Prostate gland (tissue), 2 donors: ENCODE data around the gene CCND2. TPM values are rescaled to one million over a fixed set of nuclear protein-coding genes. Genes with fewer than 3 reads are reported as not detected.
A peak's percentile ranks its signal among the peaks of the same experiment; 100 is the strongest.

ENCODE experiments used
- DNase-seq: peaks from one replicate; pipeline ENCODE4 v3.0.0-alpha.2; 2019; ENCODE audit warnings: low spot score
- H3K27ac ChIP-seq, 2 donors: fragments of 200-600 bp; sonication (generic); 2 replicates each; pipeline ENCODE4 v1.5.1; 2017 to 2019
- H3K27me3 ChIP-seq: fragments of 200-600 bp; sonication (generic); replicated peaks from 2 replicates; pipeline ENCODE4 v1.5.1; 2019; ENCODE audit not compliant: insufficient read depth
- H3K36me3 ChIP-seq, 2 donors: fragments of 200-600 bp; sonication (generic); 1 replicate in 1 of 2; 2 replicates in 1 of 2; pipeline versions ENCODE4 v1.5.1 to v1.8.1; 2017 to 2019
- H3K4me1 ChIP-seq: fragments of 200-600 bp; sonication (generic); replicated peaks from 2 replicates; pipeline ENCODE4 v1.5.1; 2019
- H3K4me3 ChIP-seq, 2 donors: fragments of 200-600 bp; sonication (generic); 2 replicates each; pipeline ENCODE4 v1.5.1; 2017 to 2019
- H3K9me3 ChIP-seq: fragments of 200-600 bp; sonication (generic); 2 replicates; pipeline ENCODE4 v1.5.1; 2017
- POLR2A ChIP-seq: fragments of 450-650 bp; IDR thresholded peaks from one replicate; pipeline ENCODE4 v1.6.1; 2016; ENCODE audit warnings: antibody characterized with exemption, mild to moderate bottlenecking
- POLR2AphosphoS5 ChIP-seq: sonication (generic); formaldehyde crosslinking; IDR thresholded peaks from one replicate; pipeline ENCODE4 v1.6.1; 2017; ENCODE audit warnings: antibody characterized with exemption
- WGBS: methylation state at CpG from one replicate; pipeline ENCODE4 v1.1.5; 2018; 5-methylcytosine and 5-hydroxymethylcytosine counted together
- intact Hi-C: fragments of 100-400 bp; cut with DNase I; formaldehyde crosslinking; loops from one replicate; pipeline ENCODE4 v1.14.2; 2022
- total RNA-seq, 2 donors: library from RNA; depleted of rRNA; stranded (reverse); fragments of >200 nt; gene quantifications; one replicate each; pipeline ENCODE4 v1.1.0, GENCODE V29; 2016
- TF ChIP-seq, protein P1 (sequence below), 4 experiments: fragments of 200-600 bp in 2 of 4; fragments of 450-650 bp in 2 of 4; sonication (generic) in 2 of 4; IDR thresholded peaks; 1 replicate in 3 of 4; 2 replicates in 1 of 4; pipeline ENCODE4 v1.5.1; 2016 to 2019; ENCODE audit warnings: antibody characterized with exemption in 4 of 4, mild to moderate bottlenecking in 2 of 4, moderate library complexity in 2 of 4

CCND2 gene
- total RNA-seq, 2 donors from 2014 or later: 31.6 to 46.1 TPM

DNA sequence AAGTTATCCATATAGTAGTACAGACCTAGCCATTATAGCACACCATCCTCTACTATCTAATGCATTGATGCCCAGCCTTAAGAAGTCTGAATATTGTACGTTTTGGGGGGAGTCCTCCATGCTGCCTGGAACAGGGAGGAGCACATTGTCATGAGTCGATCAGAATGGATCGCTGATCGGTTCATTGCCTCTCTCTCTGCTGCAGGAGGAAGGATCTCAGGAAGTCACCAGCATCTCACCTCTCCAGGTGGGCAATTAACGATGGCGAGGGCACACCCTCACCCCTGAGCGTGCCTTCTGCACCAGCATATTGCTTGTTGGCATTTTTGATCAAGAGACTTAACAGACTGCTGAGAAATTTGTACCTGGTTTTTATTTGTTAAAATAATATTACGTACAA, 11.5 kb downstream of the CCND2 start:
- no peaks in the 10 kb centered on the region for H3K4me1 ChIP-seq
- no peak overlapping the region for H3K4me3 ChIP-seq
- TF ChIP-seq POLR2AphosphoS5: no peak
- no peak for TF ChIP-seq POLR2A
- TF ChIP-seq, protein P1, sequence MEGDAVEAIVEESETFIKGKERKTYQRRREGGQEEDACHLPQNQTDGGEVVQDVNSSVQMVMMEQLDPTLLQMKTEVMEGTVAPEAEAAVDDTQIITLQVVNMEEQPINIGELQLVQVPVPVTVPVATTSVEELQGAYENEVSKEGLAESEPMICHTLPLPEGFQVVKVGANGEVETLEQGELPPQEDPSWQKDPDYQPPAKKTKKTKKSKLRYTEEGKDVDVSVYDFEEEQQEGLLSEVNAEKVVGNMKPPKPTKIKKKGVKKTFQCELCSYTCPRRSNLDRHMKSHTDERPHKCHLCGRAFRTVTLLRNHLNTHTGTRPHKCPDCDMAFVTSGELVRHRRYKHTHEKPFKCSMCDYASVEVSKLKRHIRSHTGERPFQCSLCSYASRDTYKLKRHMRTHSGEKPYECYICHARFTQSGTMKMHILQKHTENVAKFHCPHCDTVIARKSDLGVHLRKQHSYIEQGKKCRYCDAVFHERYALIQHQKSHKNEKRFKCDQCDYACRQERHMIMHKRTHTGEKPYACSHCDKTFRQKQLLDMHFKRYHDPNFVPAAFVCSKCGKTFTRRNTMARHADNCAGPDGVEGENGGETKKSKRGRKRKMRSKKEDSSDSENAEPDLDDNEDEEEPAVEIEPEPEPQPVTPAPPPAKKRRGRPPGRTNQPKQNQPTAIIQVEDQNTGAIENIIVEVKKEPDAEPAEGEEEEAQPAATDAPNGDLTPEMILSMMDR (IDR thresholded peaks at IDR 0.05): no peak
- intact Hi-C loops: no loop called here
- 83% methylated on average over 8 of the region's 8 CpGs for WGBS
- DNase-seq: no peak
- H3K27ac ChIP-seq: no peak overlapping the region
- H3K9me3 ChIP-seq: no peaks in the 10 kb centered on the region
- no peaks in the 10 kb centered on the region for H3K36me3 ChIP-seq
- peaks cover 2% of the 10 kb centered on the region for H3K27me3 ChIP-seq

DNA sequence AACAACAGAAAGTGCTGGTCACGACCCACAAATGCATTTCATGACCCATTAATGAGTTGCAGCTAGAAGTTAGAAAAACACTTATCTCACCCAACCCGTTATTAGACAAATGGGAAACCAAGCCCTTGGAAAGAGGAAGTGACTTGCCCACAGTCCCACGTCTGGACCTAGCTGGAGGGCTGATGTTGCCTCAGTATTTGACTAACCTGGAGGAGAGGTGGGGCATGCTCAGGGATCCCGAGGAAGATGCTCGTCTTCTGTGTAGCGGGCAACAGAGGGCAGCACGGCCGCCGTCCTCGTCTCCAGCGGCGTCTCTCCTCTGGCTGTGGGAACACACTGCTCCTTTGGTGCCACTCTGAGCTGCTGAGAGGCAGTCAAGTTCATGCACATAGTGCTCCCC, 12.7 kb downstream of the CCND2 start:
- Histone ChIP-seq H3K4me3 (no peak overlapping the region), H3K27me3 (peaks cover 2% of the 10 kb centered on the region), H3K4me1 (no peaks in the 10 kb centered on the region), H3K36me3 (no peaks in the 10 kb centered on the region), H3K27ac (no peak overlapping the region), H3K9me3 (no peaks in the 10 kb centered on the region)
- WGBS: 75% methylated on average over 12 of the region's 12 CpGs
- TF ChIP-seq, protein P1 (IDR thresholded peaks at IDR 0.05): no peak
- TF ChIP-seq POLR2AphosphoS5 (no peak), POLR2A (no peak)
- no peak for DNase-seq
- intact Hi-C loops: no loop called here

DNA sequence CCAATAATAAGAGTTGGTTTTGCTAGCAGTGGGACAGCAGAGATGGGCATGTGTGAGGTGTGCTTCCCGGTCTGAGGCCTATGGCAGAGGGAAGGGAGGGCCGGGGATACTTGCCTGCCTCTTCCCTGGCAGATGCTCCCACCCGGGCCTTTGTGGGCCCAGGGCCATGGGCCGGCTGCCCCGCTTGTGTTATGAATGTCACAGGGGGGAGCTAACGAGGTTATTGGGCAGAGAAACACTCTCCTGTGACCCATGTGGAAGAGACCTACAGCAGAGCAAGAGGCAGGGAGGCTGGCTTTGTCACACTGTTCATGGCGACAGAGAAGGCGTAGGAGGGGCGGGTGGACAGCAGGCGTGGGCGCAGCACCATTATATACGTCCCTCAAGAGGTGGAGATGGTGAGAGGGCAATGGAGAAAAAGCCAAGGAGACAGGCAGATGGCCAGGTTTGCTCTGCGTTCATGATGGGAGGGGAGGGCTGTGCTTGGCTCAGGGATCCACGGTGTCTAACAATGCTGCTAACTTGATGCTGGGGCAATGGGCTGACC, 13.3 kb downstream of the CCND2 start:
- WGBS: 58% methylated on average over 14 of the region's 14 CpGs
- no peak for DNase-seq
- TF ChIP-seq, protein P1 (IDR thresholded peaks at IDR 0.05): no peak
- no peak for TF ChIP-seq POLR2AphosphoS5
- no peak for TF ChIP-seq POLR2A
- intact Hi-C loops: no loop called here
- peak overlapping the region in 1 of 2 donors; percentile 3 for H3K27ac ChIP-seq
- H3K36me3 ChIP-seq: no peaks in the 10 kb centered on the region
- H3K27me3 ChIP-seq: peaks cover 2% of the 10 kb centered on the region
- no peaks in the 10 kb centered on the region for H3K9me3 ChIP-seq
- no peaks in the 10 kb centered on the region for H3K4me1 ChIP-seq
- no peak overlapping the region for H3K4me3 ChIP-seq

DNA sequence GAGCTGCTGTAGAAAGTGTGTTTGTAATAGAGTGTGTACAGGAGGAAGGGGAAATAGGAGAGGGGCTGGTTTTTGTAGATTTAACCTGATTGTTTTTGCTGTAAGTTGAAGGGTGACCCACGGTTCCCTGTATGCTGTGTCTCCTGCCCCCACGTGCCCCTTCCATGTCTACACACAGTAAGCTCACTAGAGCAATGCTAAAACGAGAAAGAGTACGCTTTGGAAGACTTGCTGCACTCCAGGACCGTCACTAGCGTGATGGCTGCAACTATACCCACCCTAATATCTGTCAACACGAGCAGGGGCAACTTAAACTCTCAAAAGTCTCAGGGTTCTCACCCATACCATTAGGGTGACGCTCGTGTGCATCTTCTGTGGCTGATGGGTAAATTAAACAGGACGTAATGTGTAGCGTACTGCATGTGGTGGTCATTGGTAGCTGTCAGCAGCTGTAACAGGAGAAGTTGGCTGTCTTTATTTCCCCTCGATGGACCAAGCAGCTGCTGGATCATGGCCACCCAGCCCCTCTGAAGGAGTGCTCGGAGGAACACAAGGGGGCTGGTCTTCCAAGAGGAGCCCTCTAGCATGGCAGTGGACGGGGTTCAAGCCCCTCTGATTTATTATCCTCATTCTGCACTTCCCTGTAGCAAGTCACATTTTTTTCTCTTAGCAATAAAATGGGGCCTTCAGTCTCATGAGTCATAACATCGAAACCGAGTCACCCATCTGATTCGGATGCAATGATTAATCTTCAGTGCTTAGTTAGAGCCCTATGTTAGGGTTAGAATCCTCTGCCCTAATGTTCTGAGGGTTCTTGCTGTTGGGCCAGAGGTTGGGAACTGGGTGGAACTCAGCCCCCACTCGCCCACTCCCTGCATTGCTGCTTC, 14.0 kb downstream of the CCND2 start:
- Histone ChIP-seq H3K27me3 (peaks cover 2% of the 10 kb centered on the region), H3K27ac (peak overlapping the region in 1 of 2 donors; percentile 3), H3K4me3 (no peak overlapping the region), H3K36me3 (no peaks in the 10 kb centered on the region), H3K4me1 (no peaks in the 10 kb centered on the region), H3K9me3 (no peaks in the 10 kb centered on the region)
- intact Hi-C loops: no loop called here
- TF ChIP-seq, protein P1 (IDR thresholded peaks at IDR 0.05): no peak
- TF ChIP-seq POLR2AphosphoS5: no peak
- no peak for TF ChIP-seq POLR2A
- no peak for DNase-seq
- WGBS: 62% methylated on average over 18 of the region's 18 CpGs
